ENCODE data around the gene FBLN5. TPM values are rescaled to one million over a fixed set of nuclear protein-coding genes. Genes with fewer than 3 reads are reported as not detected.

The FBLN5 gene
- polyA plus RNA-seq, 1 of the 3 experiments (the other 2 are of a cell fraction) = 39.8 TPM

DNA sequence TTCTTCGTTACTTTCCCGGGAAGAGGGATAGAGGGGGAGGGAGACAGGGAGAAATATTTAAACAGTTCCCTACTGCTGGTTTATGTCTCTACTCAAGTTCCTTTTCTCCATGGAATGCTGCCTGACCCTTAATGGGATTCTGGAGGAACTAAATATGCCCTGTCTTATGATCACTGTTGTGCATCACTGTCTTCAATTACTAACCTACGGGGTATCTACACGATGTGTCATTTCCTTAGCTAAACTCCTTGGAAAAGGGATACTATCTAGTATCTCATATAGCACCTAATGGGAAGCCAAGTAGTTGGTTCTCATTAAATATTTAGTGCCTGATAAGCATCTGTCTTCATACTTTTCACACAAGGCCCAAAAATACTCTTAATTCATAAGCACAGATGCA, 37.5 kb upstream of the FBLN5 start:
- 0 out of 4 replicates have a peak overlapping the region, but pooled peaks of 1 of the 2 experiments have one; percentile 3 for H3K4me3 ChIP-seq (ENCODE audit: low read depth in 2 of 2, low read length in 1 of 2)
- peaks cover 0 to 22% of the 10 kb centered on the region in 2 experiments; a peak in 3 of 4 replicates for H3K4me1 ChIP-seq (ENCODE audit: control insufficient read depth in 1 of 2, insufficient read depth in 2 of 2, low read depth in 1 of 2, low read length in 1 of 2)
- 23% methylated on average over 4 of the region's 4 CpGs for WGBS (ENCODE audit: low lambda C conversion rate)
- DNase-seq = no peak
- H3K9me2 ChIP-seq = no peaks in the 10 kb centered on the region
- peak overlapping the region; percentile 23 for H3K4me2 ChIP-seq
- H3K9ac ChIP-seq = no peak overlapping the region; the same call in 1 of the 2 replicates
- peaks cover 48% of the 10 kb centered on the region for H3F3A ChIP-seq (replicated peaks; ENCODE audit: insufficient read depth)
- no peaks in the 10 kb centered on the region for H4K20me1 ChIP-seq (ENCODE audit: insufficient read depth)
- CTCF ChIA-PET = interaction anchor here (1.2 kb wide), 1 partner anchor 12 kb away, joined by 4 read pairs; no protein-coding TSS in a partner anchor
- no peaks in the 10 kb centered on the region for H3K9me3 ChIP-seq
- H3K27me3 ChIP-seq (ENCODE audit: insufficient read depth) = no peaks in the 10 kb centered on the region
- H3K27ac ChIP-seq (ENCODE audit: low read depth in 2 of 2, low read length in 1 of 2) = peak overlapping the region; percentile 90 to 91; a peak in 3 of 4 replicates
- POLR2A ChIA-PET = no interaction called here
- peaks cover 21% of the 10 kb centered on the region; the same call in 1 of the 2 replicates for H3K79me2 ChIP-seq (ENCODE audit: insufficient read depth)
- no peak overlapping the region for H2AFZ ChIP-seq (ENCODE audit: low read depth)
- peaks cover 38 to 40% of the 10 kb centered on the region in 2 experiments for H3K36me3 ChIP-seq (replicated peaks in 1 of 2; ENCODE audit: control insufficient read depth in 1 of 2, insufficient read depth in 2 of 2, low read length in 1 of 2)
- no peak for TF ChIP-seq RCOR1 (IDR thresholded peaks at IDR 0.05; ENCODE audit: low read length)
- TF ChIP-seq, protein P1, sequence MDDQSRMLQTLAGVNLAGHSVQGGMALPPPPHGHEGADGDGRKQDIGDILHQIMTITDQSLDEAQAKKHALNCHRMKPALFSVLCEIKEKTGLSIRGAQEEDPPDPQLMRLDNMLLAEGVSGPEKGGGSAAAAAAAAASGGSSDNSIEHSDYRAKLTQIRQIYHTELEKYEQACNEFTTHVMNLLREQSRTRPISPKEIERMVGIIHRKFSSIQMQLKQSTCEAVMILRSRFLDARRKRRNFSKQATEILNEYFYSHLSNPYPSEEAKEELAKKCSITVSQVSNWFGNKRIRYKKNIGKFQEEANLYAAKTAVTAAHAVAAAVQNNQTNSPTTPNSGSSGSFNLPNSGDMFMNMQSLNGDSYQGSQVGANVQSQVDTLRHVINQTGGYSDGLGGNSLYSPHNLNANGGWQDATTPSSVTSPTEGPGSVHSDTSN (IDR thresholded peaks at IDR 0.05) = peak; percentile 93
- no peak for TF ChIP-seq NRF1 (IDR thresholded peaks at IDR 0.05; ENCODE audit: low read depth, low read length)
- TF ChIP-seq YY1 (IDR thresholded peaks at IDR 0.05; ENCODE audit: low read depth) = no peak
- no peak for TF ChIP-seq GATA2 (CRISPR knock-in tag; IDR thresholded peaks at IDR 0.05)
- no peak for TF ChIP-seq FOXJ3 (CRISPR knock-in tag; IDR thresholded peaks at IDR 0.05)
- TF ChIP-seq FOXM1 (IDR thresholded peaks at IDR 0.05; ENCODE audit: low read depth) = peak; percentile 76; the same call in 1 of the 2 replicates
- peak; percentile 73; the same call in 1 of the 2 replicates for TF ChIP-seq FOSL2 (IDR thresholded peaks at IDR 0.05; ENCODE audit: borderline replicate concordance, low read depth)
- peak; percentile 83 for TF ChIP-seq TEAD4 (IDR thresholded peaks at IDR 0.05; ENCODE audit: borderline replicate concordance, insufficient read depth)
- peak; percentile 86 for TF ChIP-seq NFIC (IDR thresholded peaks at IDR 0.05; ENCODE audit: borderline replicate concordance)
- TF ChIP-seq, protein P2, sequence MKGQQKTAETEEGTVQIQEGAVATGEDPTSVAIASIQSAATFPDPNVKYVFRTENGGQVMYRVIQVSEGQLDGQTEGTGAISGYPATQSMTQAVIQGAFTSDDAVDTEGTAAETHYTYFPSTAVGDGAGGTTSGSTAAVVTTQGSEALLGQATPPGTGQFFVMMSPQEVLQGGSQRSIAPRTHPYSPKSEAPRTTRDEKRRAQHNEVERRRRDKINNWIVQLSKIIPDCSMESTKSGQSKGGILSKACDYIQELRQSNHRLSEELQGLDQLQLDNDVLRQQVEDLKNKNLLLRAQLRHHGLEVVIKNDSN (IDR thresholded peaks at IDR 0.05; ENCODE audit: borderline replicate concordance, low read depth) = no peak
- no peak for TF ChIP-seq GABPA (IDR thresholded peaks at IDR 0.05; ENCODE audit: low read depth)
- TF ChIP-seq RXRA (IDR thresholded peaks at IDR 0.05; ENCODE audit: borderline replicate concordance, low read depth) = peak; percentile 81
- peak; percentile 98 for TF ChIP-seq TCF12 (IDR thresholded peaks at IDR 0.05)
- TF ChIP-seq JUND (IDR thresholded peaks at IDR 0.05) = peak; percentile 86
- TF ChIP-seq SIN3A (IDR thresholded peaks at IDR 0.05; ENCODE audit: borderline replicate concordance, low read depth, low read length) = peak; percentile 24; the same call in 1 of the 2 replicates
- TF ChIP-seq RFX5 (IDR thresholded peaks at IDR 0.05; ENCODE audit: low read length) = no peak
- no peak for TF ChIP-seq SMC3 (IDR thresholded peaks at IDR 0.05; ENCODE audit: low read depth, low read length)
- TF ChIP-seq, protein P3, sequence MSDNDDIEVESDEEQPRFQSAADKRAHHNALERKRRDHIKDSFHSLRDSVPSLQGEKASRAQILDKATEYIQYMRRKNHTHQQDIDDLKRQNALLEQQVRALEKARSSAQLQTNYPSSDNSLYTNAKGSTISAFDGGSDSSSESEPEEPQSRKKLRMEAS (IDR thresholded peaks at IDR 0.05; ENCODE audit: low read depth) = peak; percentile 36; the same call in 1 of the 2 replicates
- TF ChIP-seq, protein P4, sequence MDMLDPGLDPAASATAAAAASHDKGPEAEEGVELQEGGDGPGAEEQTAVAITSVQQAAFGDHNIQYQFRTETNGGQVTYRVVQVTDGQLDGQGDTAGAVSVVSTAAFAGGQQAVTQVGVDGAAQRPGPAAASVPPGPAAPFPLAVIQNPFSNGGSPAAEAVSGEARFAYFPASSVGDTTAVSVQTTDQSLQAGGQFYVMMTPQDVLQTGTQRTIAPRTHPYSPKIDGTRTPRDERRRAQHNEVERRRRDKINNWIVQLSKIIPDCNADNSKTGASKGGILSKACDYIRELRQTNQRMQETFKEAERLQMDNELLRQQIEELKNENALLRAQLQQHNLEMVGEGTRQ (IDR thresholded peaks at IDR 0.05; ENCODE audit: borderline replicate concordance, low read depth, low read length) = no peak
- peak; percentile 64; the same call in 1 of the 2 replicates for TF ChIP-seq MEF2A (IDR thresholded peaks at IDR 0.05; ENCODE audit: borderline replicate concordance, low read depth)
- TF ChIP-seq TAF1 (IDR thresholded peaks at IDR 0.05; ENCODE audit: borderline replicate concordance, low read depth, low read length) = no peak
- TF ChIP-seq POLR2AphosphoS5 (IDR thresholded peaks at IDR 0.05; ENCODE audit: low read depth, low read length) = peak; percentile 84
- peak; percentile 34 to 91; a peak in 3 of 4 replicates for TF ChIP-seq EP300 (IDR thresholded peaks at IDR 0.05; ENCODE audit: borderline replicate concordance in 1 of 2, low read depth in 1 of 2, low read length in 1 of 2)
- TF ChIP-seq RAD21 (IDR thresholded peaks at IDR 0.05; ENCODE audit: low read length) = no peak
- TF ChIP-seq, protein P5, sequence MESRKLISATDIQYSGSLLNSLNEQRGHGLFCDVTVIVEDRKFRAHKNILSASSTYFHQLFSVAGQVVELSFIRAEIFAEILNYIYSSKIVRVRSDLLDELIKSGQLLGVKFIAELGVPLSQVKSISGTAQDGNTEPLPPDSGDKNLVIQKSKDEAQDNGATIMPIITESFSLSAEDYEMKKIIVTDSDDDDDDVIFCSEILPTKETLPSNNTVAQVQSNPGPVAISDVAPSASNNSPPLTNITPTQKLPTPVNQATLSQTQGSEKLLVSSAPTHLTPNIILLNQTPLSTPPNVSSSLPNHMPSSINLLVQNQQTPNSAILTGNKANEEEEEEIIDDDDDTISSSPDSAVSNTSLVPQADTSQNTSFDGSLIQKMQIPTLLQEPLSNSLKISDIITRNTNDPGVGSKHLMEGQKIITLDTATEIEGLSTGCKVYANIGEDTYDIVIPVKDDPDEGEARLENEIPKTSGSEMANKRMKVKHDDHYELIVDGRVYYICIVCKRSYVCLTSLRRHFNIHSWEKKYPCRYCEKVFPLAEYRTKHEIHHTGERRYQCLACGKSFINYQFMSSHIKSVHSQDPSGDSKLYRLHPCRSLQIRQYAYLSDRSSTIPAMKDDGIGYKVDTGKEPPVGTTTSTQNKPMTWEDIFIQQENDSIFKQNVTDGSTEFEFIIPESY (IDR thresholded peaks at IDR 0.05; ENCODE audit: borderline replicate concordance, low read depth) = no peak
- TF ChIP-seq, protein P6, sequence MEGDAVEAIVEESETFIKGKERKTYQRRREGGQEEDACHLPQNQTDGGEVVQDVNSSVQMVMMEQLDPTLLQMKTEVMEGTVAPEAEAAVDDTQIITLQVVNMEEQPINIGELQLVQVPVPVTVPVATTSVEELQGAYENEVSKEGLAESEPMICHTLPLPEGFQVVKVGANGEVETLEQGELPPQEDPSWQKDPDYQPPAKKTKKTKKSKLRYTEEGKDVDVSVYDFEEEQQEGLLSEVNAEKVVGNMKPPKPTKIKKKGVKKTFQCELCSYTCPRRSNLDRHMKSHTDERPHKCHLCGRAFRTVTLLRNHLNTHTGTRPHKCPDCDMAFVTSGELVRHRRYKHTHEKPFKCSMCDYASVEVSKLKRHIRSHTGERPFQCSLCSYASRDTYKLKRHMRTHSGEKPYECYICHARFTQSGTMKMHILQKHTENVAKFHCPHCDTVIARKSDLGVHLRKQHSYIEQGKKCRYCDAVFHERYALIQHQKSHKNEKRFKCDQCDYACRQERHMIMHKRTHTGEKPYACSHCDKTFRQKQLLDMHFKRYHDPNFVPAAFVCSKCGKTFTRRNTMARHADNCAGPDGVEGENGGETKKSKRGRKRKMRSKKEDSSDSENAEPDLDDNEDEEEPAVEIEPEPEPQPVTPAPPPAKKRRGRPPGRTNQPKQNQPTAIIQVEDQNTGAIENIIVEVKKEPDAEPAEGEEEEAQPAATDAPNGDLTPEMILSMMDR (IDR thresholded peaks at IDR 0.05) = no peak
